SK-N-SH (cell line): ENCODE data around the gene C18orf32. TPM values are rescaled to one million over a fixed set of nuclear protein-coding genes. Genes with fewer than 3 reads are reported as not detected.
"Not testable (repeated sequence)": the region's sequence is repeated elsewhere in the genome, so short reads cannot be mapped to it uniquely, and the experiment has no call there.

ENCODE experiments used
- CTCF ChIA-PET: fragments of 300-600, 350-600 bp; formaldehyde crosslinking; extraction: SDS; loops from one replicate; lab custom pipeline; 2021; lab: Yijun Ruan, JAX
- POLR2A ChIA-PET: fragments of 350-600 bp; sonication (Branson Sonifier 250); formaldehyde crosslinking; extraction: SDS; loops from one replicate; lab custom pipeline; 2020; ENCODE audit warnings: antibody characterized with exemption, inconsistent platforms; lab: Yijun Ruan, JAX
- DNase-seq: peaks from one replicate; pipeline ENCODE4 v3.0.0; 2012
- H2AFZ ChIP-seq: fragments of 200-600 bp; sonication (generic); 2 replicates; pipeline ENCODE4 v1.8.1; 2016; ENCODE audit warnings: antibody characterized with exemption, mild to moderate bottlenecking, low read depth
- H3F3A ChIP-seq: fragments of 200-600 bp; sonication (generic); replicated peaks from 2 replicates; pipeline ENCODE3; 2016; ENCODE audit warnings: antibody characterized with exemption, mild to moderate bottlenecking; ENCODE audit not compliant: insufficient read depth
- H3K27ac ChIP-seq, 2 experiments: fragments of 200-500 bp in 1 of 2; fragments of 200-600 bp in 1 of 2; sonication (Bioruptor generic) in 1 of 2; sonication (generic), shearing (Covaris generic) in 1 of 2; 2 replicates each; pipeline versions ENCODE4 v1.5.1 to v1.6.1; 2014 to 2016; ENCODE audit warnings: low read depth in 2 of 2, inconsistent platforms in 1 of 2, low read length in 1 of 2, mild to moderate bottlenecking in 1 of 2, mixed read lengths in 1 of 2
- H3K27me3 ChIP-seq: fragments of 200-600 bp; sonication (generic), shearing (Covaris generic); 2 replicates; pipeline ENCODE4 v1.6.1; 2016; ENCODE audit warnings: mixed run types; ENCODE audit not compliant: insufficient read depth
- H3K36me3 ChIP-seq, 2 experiments: fragments of 200-500 bp in 1 of 2; fragments of 200-600 bp in 1 of 2; sonication (Bioruptor generic) in 1 of 2; sonication (generic) in 1 of 2; replicated peaks in 1 of 2; 2 replicates each; pipeline versions ENCODE3 to v1.5.1; 2014 to 2016; ENCODE audit warnings: low read length in 1 of 2, mild to moderate bottlenecking in 1 of 2; ENCODE audit not compliant: insufficient read depth in 2 of 2, control insufficient read depth in 1 of 2
- H3K4me1 ChIP-seq, 2 experiments: fragments of 200-500 bp in 1 of 2; fragments of 200-600 bp in 1 of 2; sonication (Bioruptor generic) in 1 of 2; sonication (generic), shearing (Covaris generic) in 1 of 2; 2 replicates each; pipeline versions ENCODE4 v1.5.1 to v1.6.1; 2014 to 2016; ENCODE audit warnings: low read depth in 1 of 2, low read length in 1 of 2, mixed run types in 1 of 2; ENCODE audit not compliant: insufficient read depth in 2 of 2, control insufficient read depth in 1 of 2
- H3K4me2 ChIP-seq: fragments of 200-600 bp; sonication (generic), shearing (Covaris generic); 2 replicates; pipeline ENCODE4 v1.6.1; 2017; ENCODE audit warnings: mixed run types
- H3K4me3 ChIP-seq, 2 experiments: fragments of 200-500 bp in 1 of 2; fragments of 200-600 bp in 1 of 2; sonication (Bioruptor generic) in 1 of 2; sonication (generic), shearing (Covaris generic) in 1 of 2; 2 replicates each; pipeline versions ENCODE4 v1.5.1 to v1.8.1; 2014 to 2016; ENCODE audit warnings: low read depth in 2 of 2, inconsistent platforms in 1 of 2, low read length in 1 of 2, mild to moderate bottlenecking in 1 of 2, mixed read lengths in 1 of 2, moderate library complexity in 1 of 2
- H3K79me2 ChIP-seq: fragments of 200-600 bp; sonication (generic); 2 replicates; pipeline ENCODE4 v1.8.1; 2017; ENCODE audit warnings: mild to moderate bottlenecking; ENCODE audit not compliant: insufficient read depth
- H3K9ac ChIP-seq: fragments of 200-600 bp; sonication (generic); 2 replicates; pipeline ENCODE4 v1.6.1; 2017; ENCODE audit warnings: mixed run types
- H3K9me2 ChIP-seq: fragments of 200-600 bp; sonication (generic); 2 replicates; pipeline ENCODE4 v1.6.1; 2017; ENCODE audit warnings: mixed run types
- H3K9me3 ChIP-seq: fragments of 200-600 bp; sonication (generic); 2 replicates; pipeline ENCODE4 v1.6.1; 2017; ENCODE audit warnings: mixed run types, mild to moderate bottlenecking, moderate library complexity
- H4K20me1 ChIP-seq: fragments of 200-600 bp; sonication (generic); 2 replicates; pipeline ENCODE4 v1.6.1; 2017; ENCODE audit warnings: mild to moderate bottlenecking, mixed run types; ENCODE audit not compliant: insufficient read depth
- ELF1 ChIP-seq: IDR thresholded peaks from 2 replicates; pipeline ENCODE4 v1.4.0; 2012
- EP300 ChIP-seq, 2 experiments: IDR thresholded peaks; 2 replicates each; pipeline versions ENCODE4 v1.4.0 to v1.6.1; 2012; ENCODE audit warnings: borderline replicate concordance in 1 of 2, low read depth in 1 of 2, low read length in 1 of 2
- FOSL2 ChIP-seq: IDR thresholded peaks from 2 replicates; pipeline ENCODE4 v1.4.0; 2012; ENCODE audit warnings: low read depth, mild to moderate bottlenecking, moderate library complexity, borderline replicate concordance
- FOXM1 ChIP-seq: IDR thresholded peaks from 2 replicates; pipeline ENCODE4 v1.4.0; 2012; ENCODE audit warnings: low read depth, mild to moderate bottlenecking
- GABPA ChIP-seq: IDR thresholded peaks from 2 replicates; pipeline ENCODE4 v1.4.0; 2012; ENCODE audit warnings: low read depth, mild to moderate bottlenecking
- JUND ChIP-seq: IDR thresholded peaks from 2 replicates; pipeline ENCODE4 v1.4.0; 2012
- MEF2A ChIP-seq: IDR thresholded peaks from 2 replicates; pipeline ENCODE4 v1.4.0; 2012; ENCODE audit warnings: low read depth, borderline replicate concordance
- MXI1 ChIP-seq: IDR thresholded peaks from 2 replicates; pipeline ENCODE4 v1.6.1; 2012; ENCODE audit warnings: mild to moderate bottlenecking, low read depth, low read length, improper control_type of control experiment
- NFIC ChIP-seq: IDR thresholded peaks from 2 replicates; pipeline ENCODE4 v1.4.0; 2012; ENCODE audit warnings: borderline replicate concordance
- NRF1 ChIP-seq: IDR thresholded peaks from 2 replicates; pipeline ENCODE4 v1.6.1; 2012; ENCODE audit warnings: low read depth, mild to moderate bottlenecking, low read length
- POLR2AphosphoS5 ChIP-seq: IDR thresholded peaks from 2 replicates; pipeline ENCODE4 v1.6.1; 2012; ENCODE audit warnings: low read depth, low read length
- RCOR1 ChIP-seq: fragments of 150-350 bp; IDR thresholded peaks from 2 replicates; pipeline ENCODE4 v1.6.1; 2017; ENCODE audit warnings: antibody characterized with exemption, low read length
- SIN3A ChIP-seq: IDR thresholded peaks from 2 replicates; pipeline ENCODE4 v1.6.1; 2012; ENCODE audit warnings: low read depth, mild to moderate bottlenecking, low read length, moderate library complexity, borderline replicate concordance
- TAF1 ChIP-seq: IDR thresholded peaks from 2 replicates; pipeline ENCODE4 v1.6.1; 2012; ENCODE audit warnings: low read depth, mild to moderate bottlenecking, low read length, moderate library complexity, borderline replicate concordance
- TEAD4 ChIP-seq: IDR thresholded peaks from 2 replicates; pipeline ENCODE4 v1.4.0; 2012; ENCODE audit warnings: mild to moderate bottlenecking, borderline replicate concordance; ENCODE audit not compliant: insufficient read depth
- WGBS: methylation state at CpG from one replicate; pipeline ENCODE4 v1.1.6; 2017; ENCODE audit warnings: low lambda C conversion rate; 5-methylcytosine and 5-hydroxymethylcytosine counted together
- polyA plus RNA-seq, 3 experiments: library from polyadenylated mRNA; depleted of rRNA; stranded (reverse); fragments of >200 nt; gene quantifications; 2 replicates each; pipeline ENCODE4 v1.2.3, GENCODE V29; 2012
- TF ChIP-seq, protein P1 (sequence below): IDR thresholded peaks from 2 replicates; pipeline ENCODE4; 2012
- TF ChIP-seq, protein P2 (sequence below): IDR thresholded peaks from 2 replicates; pipeline ENCODE4 v1.4.0; 2012; ENCODE audit warnings: low read depth
- TF ChIP-seq, protein P3 (sequence below): IDR thresholded peaks from 2 replicates; pipeline ENCODE4 v1.6.1; 2012; ENCODE audit warnings: mild to moderate bottlenecking, low read depth, low read length, moderate library complexity
- TF ChIP-seq, protein P4 (sequence below): IDR thresholded peaks from 2 replicates; pipeline ENCODE4 v1.4.0; 2012; ENCODE audit warnings: low read depth, borderline replicate concordance
- TF ChIP-seq, protein P5 (sequence below): fragments of 200-600 bp; sonication (generic); IDR thresholded peaks from 2 replicates; pipeline ENCODE4 v1.6.1; 2017; ENCODE audit warnings: antibody characterized with exemption, mild to moderate bottlenecking, moderate library complexity

The C18orf32 gene
- polyA plus RNA-seq, 1 of the 3 experiments (the other 2 are of a cell fraction) = 29.4 TPM

DNA sequence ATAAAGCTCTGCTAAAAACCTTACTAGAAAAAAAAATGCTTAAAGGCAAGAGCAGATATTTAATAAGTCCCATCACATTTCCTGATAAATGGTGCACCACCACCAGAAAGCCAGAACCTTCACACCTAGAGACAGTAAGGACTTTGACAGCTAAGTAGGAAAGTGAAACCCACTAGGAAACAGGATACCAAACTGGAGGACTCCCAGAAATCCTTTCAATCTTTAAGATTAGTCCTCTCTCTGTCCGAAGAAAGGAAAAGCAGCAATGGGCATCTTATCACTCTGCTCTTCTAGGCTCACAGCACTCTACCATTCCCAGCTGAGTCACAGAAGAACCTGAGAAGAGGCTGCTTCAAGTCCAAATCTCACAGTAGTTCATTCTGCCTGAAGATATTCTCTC lies 30.2 kb downstream of the C18orf32 start:
- Histone ChIP-seq H3K4me3 (no peak overlapping the region), H3K4me1 (peaks cover 5 to 8% of the 10 kb centered on the region in 2 experiments; a peak in 3 of 4 replicates), H4K20me1 (no peaks in the 10 kb centered on the region), H3K9ac (no peak overlapping the region), H3K36me3 (peaks cover 0 to 5% of the 10 kb centered on the region in 2 experiments), H3K79me2 (peaks cover 68% of the 10 kb centered on the region), H3F3A (peaks cover 6% of the 10 kb centered on the region), H2AFZ (no peak overlapping the region), H3K4me2 (no peak overlapping the region), H3K27ac (no peak overlapping the region; a peak in 1 of 4 replicates), H3K9me2 (no peaks in the 10 kb centered on the region), H3K9me3 (no peaks in the 10 kb centered on the region), H3K27me3 (no peaks in the 10 kb centered on the region)
- POLR2A ChIA-PET = no interaction called here
- WGBS = 75% methylated on average over 1 of the region's 1 CpG
- no peak for TF ChIP-seq FOSL2
- TF ChIP-seq TAF1 = no peak
- TF ChIP-seq, protein P1, sequence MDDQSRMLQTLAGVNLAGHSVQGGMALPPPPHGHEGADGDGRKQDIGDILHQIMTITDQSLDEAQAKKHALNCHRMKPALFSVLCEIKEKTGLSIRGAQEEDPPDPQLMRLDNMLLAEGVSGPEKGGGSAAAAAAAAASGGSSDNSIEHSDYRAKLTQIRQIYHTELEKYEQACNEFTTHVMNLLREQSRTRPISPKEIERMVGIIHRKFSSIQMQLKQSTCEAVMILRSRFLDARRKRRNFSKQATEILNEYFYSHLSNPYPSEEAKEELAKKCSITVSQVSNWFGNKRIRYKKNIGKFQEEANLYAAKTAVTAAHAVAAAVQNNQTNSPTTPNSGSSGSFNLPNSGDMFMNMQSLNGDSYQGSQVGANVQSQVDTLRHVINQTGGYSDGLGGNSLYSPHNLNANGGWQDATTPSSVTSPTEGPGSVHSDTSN = no peak
- no peak for TF ChIP-seq MEF2A
- TF ChIP-seq SIN3A = no peak
- no peak for TF ChIP-seq FOXM1
- TF ChIP-seq, protein P2, sequence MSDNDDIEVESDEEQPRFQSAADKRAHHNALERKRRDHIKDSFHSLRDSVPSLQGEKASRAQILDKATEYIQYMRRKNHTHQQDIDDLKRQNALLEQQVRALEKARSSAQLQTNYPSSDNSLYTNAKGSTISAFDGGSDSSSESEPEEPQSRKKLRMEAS = no peak
- no peak for TF ChIP-seq TEAD4
- TF ChIP-seq, protein P3, sequence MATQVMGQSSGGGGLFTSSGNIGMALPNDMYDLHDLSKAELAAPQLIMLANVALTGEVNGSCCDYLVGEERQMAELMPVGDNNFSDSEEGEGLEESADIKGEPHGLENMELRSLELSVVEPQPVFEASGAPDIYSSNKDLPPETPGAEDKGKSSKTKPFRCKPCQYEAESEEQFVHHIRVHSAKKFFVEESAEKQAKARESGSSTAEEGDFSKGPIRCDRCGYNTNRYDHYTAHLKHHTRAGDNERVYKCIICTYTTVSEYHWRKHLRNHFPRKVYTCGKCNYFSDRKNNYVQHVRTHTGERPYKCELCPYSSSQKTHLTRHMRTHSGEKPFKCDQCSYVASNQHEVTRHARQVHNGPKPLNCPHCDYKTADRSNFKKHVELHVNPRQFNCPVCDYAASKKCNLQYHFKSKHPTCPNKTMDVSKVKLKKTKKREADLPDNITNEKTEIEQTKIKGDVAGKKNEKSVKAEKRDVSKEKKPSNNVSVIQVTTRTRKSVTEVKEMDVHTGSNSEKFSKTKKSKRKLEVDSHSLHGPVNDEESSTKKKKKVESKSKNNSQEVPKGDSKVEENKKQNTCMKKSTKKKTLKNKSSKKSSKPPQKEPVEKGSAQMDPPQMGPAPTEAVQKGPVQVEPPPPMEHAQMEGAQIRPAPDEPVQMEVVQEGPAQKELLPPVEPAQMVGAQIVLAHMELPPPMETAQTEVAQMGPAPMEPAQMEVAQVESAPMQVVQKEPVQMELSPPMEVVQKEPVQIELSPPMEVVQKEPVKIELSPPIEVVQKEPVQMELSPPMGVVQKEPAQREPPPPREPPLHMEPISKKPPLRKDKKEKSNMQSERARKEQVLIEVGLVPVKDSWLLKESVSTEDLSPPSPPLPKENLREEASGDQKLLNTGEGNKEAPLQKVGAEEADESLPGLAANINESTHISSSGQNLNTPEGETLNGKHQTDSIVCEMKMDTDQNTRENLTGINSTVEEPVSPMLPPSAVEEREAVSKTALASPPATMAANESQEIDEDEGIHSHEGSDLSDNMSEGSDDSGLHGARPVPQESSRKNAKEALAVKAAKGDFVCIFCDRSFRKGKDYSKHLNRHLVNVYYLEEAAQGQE = no peak
- TF ChIP-seq, protein P4, sequence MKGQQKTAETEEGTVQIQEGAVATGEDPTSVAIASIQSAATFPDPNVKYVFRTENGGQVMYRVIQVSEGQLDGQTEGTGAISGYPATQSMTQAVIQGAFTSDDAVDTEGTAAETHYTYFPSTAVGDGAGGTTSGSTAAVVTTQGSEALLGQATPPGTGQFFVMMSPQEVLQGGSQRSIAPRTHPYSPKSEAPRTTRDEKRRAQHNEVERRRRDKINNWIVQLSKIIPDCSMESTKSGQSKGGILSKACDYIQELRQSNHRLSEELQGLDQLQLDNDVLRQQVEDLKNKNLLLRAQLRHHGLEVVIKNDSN = no peak
- no peak for TF ChIP-seq NRF1
- TF ChIP-seq NFIC = no peak
- TF ChIP-seq EP300 (IDR thresholded peaks at IDR 0.05; ENCODE audit: borderline replicate concordance in 1 of 2, low read depth in 1 of 2, low read length in 1 of 2) = no peak
- TF ChIP-seq ELF1 = no peak
- no peak for TF ChIP-seq GABPA
- no peak for TF ChIP-seq JUND
- TF ChIP-seq RCOR1 = no peak
- TF ChIP-seq, protein P5, sequence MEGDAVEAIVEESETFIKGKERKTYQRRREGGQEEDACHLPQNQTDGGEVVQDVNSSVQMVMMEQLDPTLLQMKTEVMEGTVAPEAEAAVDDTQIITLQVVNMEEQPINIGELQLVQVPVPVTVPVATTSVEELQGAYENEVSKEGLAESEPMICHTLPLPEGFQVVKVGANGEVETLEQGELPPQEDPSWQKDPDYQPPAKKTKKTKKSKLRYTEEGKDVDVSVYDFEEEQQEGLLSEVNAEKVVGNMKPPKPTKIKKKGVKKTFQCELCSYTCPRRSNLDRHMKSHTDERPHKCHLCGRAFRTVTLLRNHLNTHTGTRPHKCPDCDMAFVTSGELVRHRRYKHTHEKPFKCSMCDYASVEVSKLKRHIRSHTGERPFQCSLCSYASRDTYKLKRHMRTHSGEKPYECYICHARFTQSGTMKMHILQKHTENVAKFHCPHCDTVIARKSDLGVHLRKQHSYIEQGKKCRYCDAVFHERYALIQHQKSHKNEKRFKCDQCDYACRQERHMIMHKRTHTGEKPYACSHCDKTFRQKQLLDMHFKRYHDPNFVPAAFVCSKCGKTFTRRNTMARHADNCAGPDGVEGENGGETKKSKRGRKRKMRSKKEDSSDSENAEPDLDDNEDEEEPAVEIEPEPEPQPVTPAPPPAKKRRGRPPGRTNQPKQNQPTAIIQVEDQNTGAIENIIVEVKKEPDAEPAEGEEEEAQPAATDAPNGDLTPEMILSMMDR = no peak
- TF ChIP-seq MXI1 = no peak
- TF ChIP-seq POLR2AphosphoS5 = no peak
- no peak for DNase-seq
- CTCF ChIA-PET = interaction anchor here (1.5 kb wide), 1 partner anchor 26 kb away, joined by 8 read pairs; no protein-coding TSS in a partner anchor

DNA sequence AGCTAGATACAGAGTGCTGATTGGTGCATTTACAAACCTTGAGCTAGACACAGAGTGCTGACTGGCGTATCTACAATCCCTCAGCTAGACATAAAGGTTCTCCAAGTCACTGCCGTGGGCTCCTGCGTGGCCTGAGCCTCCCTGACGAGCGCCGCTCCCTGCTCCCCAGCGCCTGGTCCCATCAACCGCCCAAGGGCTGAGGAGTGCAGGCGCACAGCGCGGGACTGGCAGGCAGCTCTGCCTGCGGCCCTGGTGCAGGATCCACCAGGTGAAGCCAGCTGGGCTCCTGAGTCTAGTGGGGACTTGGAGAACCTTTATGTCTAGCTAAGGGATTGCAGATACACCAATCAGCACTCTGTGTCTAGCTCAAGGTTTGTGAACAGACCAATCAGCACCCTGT lies 34.5 kb downstream of the C18orf32 start:
- peaks cover 15% of the 10 kb centered on the region for H3K9me3 ChIP-seq
- 95% methylated on average over 7 of the region's 12 CpGs for WGBS
- CTCF ChIA-PET = not testable (repeated sequence)

More for the DNA sequence above, 34.5 kb downstream of the C18orf32 start:
- DNase-seq, H3K4me1 ChIP-seq, H3F3A ChIP-seq, H2AFZ ChIP-seq, H3K27me3 ChIP-seq, H3K9me2 ChIP-seq, H3K27ac ChIP-seq, H4K20me1 ChIP-seq, POLR2A ChIA-PET, H3K4me2 ChIP-seq, H3K9ac ChIP-seq, H3K4me3 ChIP-seq: not testable (repeated sequence)
- Histone ChIP-seq H3K79me2 (peaks cover 59% of the 10 kb centered on the region), H3K36me3 (peaks cover 0 to 24% of the 10 kb centered on the region in 2 experiments)
